ENCODE data around the gene PADI4. TPM values are rescaled to one million over a fixed set of nuclear protein-coding genes. Genes with fewer than 3 reads are reported as not detected.

The PADI4 gene
- total and polyA plus RNA-seq, 8 donors = 0.77 to 13.8 (median 1.8) TPM

DNA sequence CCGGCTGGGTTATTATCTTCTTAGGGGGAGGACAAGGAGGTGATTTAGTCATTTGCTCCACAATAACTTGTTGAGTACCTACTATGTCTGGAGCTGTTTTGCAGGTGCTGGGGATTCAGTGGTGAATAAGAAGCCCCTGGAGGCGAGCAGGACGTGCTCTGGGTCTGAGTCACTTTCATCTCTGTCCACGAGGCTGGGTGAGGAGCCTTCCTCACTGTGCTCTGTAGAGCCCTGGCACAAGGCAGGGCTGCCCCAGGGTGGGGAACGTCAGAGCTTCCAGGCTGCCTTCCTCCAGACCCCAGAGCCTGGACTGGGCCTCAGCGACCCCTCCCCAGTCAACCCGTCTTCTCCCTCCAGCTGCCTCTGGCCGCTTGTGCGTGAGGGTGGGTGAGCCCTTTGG lies 61.5 kb downstream of the PADI4 start:
- DNase-seq (no peak), ATAC-seq (no peak)
- intact Hi-C loops (cut with DNase I) = no loop called here
- Histone ChIP-seq H3K9me3 (no peaks in the 10 kb centered on the region), H3K36me3 (no peaks in the 10 kb centered on the region), H3K4me3 (no peak overlapping the region), H3K27ac (no peak overlapping the region), H3K27me3 (peaks cover 0 to 83% of the 10 kb centered on the region in 2 donors), H3K4me1 (peaks cover 0 to 10% of the 10 kb centered on the region in 2 donors)
- TF ChIP-seq, protein P1, sequence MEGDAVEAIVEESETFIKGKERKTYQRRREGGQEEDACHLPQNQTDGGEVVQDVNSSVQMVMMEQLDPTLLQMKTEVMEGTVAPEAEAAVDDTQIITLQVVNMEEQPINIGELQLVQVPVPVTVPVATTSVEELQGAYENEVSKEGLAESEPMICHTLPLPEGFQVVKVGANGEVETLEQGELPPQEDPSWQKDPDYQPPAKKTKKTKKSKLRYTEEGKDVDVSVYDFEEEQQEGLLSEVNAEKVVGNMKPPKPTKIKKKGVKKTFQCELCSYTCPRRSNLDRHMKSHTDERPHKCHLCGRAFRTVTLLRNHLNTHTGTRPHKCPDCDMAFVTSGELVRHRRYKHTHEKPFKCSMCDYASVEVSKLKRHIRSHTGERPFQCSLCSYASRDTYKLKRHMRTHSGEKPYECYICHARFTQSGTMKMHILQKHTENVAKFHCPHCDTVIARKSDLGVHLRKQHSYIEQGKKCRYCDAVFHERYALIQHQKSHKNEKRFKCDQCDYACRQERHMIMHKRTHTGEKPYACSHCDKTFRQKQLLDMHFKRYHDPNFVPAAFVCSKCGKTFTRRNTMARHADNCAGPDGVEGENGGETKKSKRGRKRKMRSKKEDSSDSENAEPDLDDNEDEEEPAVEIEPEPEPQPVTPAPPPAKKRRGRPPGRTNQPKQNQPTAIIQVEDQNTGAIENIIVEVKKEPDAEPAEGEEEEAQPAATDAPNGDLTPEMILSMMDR (IDR thresholded peaks at IDR 0.05) = no peak

DNA sequence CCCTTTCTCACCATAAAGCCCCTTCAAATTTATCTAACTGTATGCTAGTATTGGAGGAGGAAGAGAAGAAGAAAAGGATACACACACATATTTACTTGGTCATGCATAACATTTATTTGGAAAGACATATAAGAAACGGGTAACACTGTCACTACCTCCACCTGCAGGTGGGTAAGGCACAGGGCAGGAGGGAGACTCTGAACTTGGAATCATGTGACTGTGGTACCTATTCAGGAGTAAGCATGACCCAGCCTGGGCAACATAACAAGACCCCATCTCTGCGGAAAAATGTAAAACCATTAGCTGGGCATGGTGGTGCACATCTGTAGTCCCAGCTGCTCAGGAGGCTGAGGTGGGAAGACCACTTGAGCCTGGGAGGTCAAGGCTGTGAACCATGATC lies 62.6 kb downstream of the PADI4 start:
- TF ChIP-seq, protein P1 (IDR thresholded peaks at IDR 0.05) = no peak
- no peak for DNase-seq
- no peaks in the 10 kb centered on the region for H3K36me3 ChIP-seq
- H3K4me1 ChIP-seq = peaks cover 0 to 1% of the 10 kb centered on the region in 2 donors
- peaks cover 0 to 87% of the 10 kb centered on the region in 2 donors for H3K27me3 ChIP-seq
- intact Hi-C loops (cut with DNase I) = no loop called here
- no peak overlapping the region for H3K27ac ChIP-seq
- no peak overlapping the region for H3K4me3 ChIP-seq
- no peaks in the 10 kb centered on the region for H3K9me3 ChIP-seq
- ATAC-seq = no peak

DNA sequence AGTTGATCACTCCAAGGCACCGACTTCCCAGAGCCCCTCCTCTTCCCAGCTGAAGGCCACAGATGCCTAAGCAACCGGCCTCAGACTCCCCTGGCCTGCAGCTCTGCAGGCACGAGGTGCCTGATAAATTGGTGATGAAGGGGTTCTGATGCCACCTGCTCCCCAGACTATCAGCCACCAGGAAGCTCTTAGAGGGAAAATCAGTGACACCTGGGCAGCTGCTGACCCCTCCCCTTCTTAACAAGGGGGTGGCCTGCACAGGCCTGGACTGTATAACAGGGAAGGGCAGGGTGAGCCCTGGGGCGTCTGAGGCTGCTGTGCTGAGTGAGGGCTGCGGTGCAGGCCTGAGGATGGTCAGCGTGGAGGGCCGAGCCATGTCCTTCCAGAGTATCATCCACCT lies 63.9 kb downstream of the PADI4 start, which contains the start of gene PADI6:
Gene PADI6, plus strand, starts transcription at position 301 of the 400 bp plus-strand sequence. Its CDS starts 50 bp downstream, at position 351.
- no peaks in the 10 kb centered on the region for H3K36me3 ChIP-seq
- no peaks in the 10 kb centered on the region for H3K4me1 ChIP-seq
- DNase-seq (no peak), ATAC-seq (no peak)
- H3K27ac ChIP-seq = no peak within 1 kb of the TSS
- peaks cover 0 to 81% of the 10 kb centered on the region in 2 donors for H3K27me3 ChIP-seq
- TF ChIP-seq, protein P1 (IDR thresholded peaks at IDR 0.05) = no peak
- no peaks in the 10 kb centered on the region for H3K9me3 ChIP-seq
- no peak within 1 kb of the TSS for H3K4me3 ChIP-seq
- intact Hi-C loops (cut with DNase I) = no loop called here

DNA sequence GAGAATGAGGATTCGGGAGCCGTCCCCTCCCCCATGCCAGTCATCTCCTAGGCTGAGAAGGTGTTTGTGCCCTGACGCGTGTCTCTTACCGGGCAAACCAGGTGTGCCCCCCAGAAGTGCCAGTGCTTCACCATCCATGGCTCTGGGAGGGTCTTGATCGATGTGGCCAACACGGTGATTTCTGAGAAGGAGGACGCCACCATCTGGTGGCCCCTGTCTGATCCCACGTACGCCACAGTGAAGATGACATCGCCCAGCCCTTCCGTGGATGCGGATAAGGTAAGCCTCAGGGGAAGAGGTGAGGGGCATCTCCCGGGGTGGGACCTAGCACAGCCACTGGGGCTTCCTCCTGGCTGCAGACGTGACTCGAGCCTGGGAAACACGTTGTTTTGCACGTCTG lies 65.0 kb downstream of the PADI4 start:
- Histone ChIP-seq H3K4me3 (no peak overlapping the region), H3K4me1 (no peaks in the 10 kb centered on the region), H3K27me3 (peaks cover 1 to 81% of the 10 kb centered on the region in 2 donors), H3K9me3 (no peaks in the 10 kb centered on the region), H3K27ac (no peak overlapping the region), H3K36me3 (no peaks in the 10 kb centered on the region)
- TF ChIP-seq, protein P1 (IDR thresholded peaks at IDR 0.05) = no peak
- no peak for DNase-seq
- ATAC-seq = no peak
- intact Hi-C loops (cut with DNase I) = no loop called here

DNA sequence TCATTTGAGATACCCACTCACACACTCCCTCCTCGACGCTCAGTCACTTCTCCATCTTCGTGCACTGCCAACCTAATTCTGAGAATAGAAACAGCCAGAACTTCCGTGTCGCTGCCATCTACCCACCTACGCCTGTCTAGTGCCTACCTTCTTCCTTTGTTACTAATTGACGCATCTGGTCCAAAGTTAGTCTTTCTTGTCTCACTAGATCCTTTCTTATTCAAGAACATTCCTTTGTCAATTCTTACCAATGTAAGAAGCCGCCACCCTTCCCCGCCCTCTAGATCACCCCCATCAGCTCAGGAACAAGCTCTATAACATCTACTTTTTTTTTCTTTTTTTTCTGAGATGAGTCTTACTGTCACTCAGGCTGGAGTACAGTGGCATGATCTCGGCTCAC lies 67.7 kb downstream of the PADI4 start:
- intact Hi-C loops (cut with DNase I) = no loop called here

More for the DNA sequence above, 67.7 kb downstream of the PADI4 start:
- no peaks in the 10 kb centered on the region for H3K4me1 ChIP-seq
- peaks cover 4 to 79% of the 10 kb centered on the region in 2 donors for H3K27me3 ChIP-seq
- H3K36me3 ChIP-seq = no peaks in the 10 kb centered on the region
- ATAC-seq = no peak
- no peak overlapping the region for H3K27ac ChIP-seq
- H3K4me3 ChIP-seq = no peak overlapping the region
- no peaks in the 10 kb centered on the region for H3K9me3 ChIP-seq
- DNase-seq = no peak
- TF ChIP-seq, protein P1 (IDR thresholded peaks at IDR 0.05) = no peak

Measured in left lung (tissue), 10 donors.